ENCODE data around the gene LGR6. TPM values are rescaled to one million over a fixed set of nuclear protein-coding genes. Genes with fewer than 3 reads are reported as not detected.

LGR6 gene
- total RNA-seq, 1 donor from 2014 or later = 0.05 TPM

- no peak for DNase-seq (ENCODE audit: low read depth)
Observed at GRCh38 chr1:202266061-202266765, 72.6 kb downstream of the LGR6 start.

- no peak for DNase-seq (ENCODE audit: low read depth)
Observed at GRCh38 chr1:202268032-202268431, 74.4 kb downstream of the LGR6 start.

GRCh38 chr1:202268817-202269216, 75.2 kb downstream of the LGR6 start:
- no peak for DNase-seq (ENCODE audit: low read depth)

DNA sequence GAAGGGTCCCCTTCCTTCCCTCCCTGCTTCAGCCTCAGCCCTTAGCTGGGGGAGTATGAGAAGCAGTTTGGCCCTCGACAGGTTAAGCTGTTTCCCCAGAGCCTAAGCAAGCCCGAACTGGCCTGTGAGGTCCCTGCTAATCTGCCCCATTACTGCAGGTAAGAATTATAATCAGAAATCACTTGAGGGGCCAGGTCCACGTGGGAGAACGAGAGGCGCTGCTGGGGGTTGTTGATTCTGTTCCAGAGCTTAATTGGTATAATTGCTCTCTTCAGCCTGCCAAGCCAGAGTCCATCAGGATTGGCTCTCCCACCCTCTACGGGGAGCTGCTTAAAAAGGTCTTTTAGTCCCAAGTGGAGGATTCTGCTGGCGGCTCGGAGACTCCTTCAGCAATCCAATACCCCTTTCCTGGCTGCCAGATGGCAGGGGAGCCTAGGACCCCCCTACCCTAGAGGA, 77.3 kb downstream of the LGR6 start:
- DNase-seq (ENCODE audit: low read depth) = no peak

GRCh38 chr1:202272103-202272845, 78.7 kb downstream of the LGR6 start:
- no peak for DNase-seq (ENCODE audit: low read depth)

DNA sequence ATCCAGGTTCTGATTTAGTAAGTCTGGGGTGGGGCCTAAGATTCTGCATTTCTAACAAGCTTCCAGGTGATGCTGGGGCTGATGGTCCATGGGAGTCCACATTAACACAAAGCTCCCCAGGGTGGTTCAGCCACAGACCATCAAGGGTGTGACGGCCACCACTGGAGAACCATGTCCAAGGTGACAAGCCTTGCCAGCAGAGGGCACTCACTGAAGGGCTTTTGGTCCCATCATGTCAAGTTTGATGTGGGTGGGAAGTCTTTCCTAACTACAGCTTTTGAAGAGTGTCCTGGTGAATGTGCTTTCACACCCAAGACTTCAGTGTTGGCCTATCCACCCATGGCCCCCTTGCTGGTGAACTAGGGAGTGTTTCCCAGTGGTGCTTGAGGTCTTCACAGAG, 81.0 kb downstream of the LGR6 start:
- DNase-seq (ENCODE audit: low read depth) = peak; percentile 45

GRCh38 chr1:202275061-202275770, 81.6 kb downstream of the LGR6 start:
- no peak for DNase-seq (ENCODE audit: low read depth)

GRCh38 chr1:202276081-202276715, 82.6 kb downstream of the LGR6 start:
- DNase-seq (ENCODE audit: low read depth) = no peak

DNA sequence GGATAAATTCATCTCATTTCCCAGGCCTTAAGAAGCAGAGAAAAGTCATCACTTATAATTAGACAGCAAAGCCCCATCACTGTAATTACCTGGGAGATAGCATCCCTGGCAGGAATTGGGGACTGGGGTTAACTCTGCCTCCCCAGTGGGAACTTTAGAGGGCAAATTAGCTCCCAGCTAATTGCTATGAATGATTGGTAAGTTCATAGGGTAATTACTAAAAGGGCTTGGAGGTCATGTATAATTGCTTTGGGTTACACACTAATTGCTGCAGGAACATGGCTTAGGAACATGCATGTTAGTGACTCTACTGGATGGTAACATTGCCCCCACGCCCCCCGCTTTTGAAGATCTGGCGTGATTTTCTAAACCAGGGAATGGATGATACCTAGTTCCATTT, 83.3 kb downstream of the LGR6 start:
- DNase-seq (ENCODE audit: low read depth) = no peak

GRCh38 chr1:202278751-202279150, 85.2 kb downstream of the LGR6 start:
- no peak for DNase-seq (ENCODE audit: low read depth)

GRCh38 chr1:202279806-202280205, 86.2 kb downstream of the LGR6 start:
- DNase-seq (ENCODE audit: low read depth) = peak; percentile 36

DNA sequence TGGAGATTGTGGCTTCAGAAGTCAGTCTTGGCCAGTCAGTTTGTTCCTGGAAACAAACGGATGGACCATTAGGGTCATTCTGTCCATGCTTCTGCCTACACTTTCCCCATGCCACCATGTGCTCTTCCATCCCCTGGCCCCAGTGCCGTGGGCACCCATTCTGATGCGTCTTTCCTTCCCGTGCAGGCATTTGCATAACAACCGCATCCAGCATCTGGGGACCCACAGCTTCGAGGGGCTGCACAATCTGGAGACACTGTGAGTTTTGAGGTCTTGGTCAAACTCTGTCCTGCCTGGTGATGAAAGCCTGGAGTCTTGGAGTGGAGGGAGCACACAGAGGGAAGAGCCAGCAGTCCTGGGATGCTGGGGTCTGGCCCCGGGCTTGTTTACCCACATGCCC, 87.0 kb downstream of the LGR6 start:
- no peak for DNase-seq (ENCODE audit: low read depth)

DNA sequence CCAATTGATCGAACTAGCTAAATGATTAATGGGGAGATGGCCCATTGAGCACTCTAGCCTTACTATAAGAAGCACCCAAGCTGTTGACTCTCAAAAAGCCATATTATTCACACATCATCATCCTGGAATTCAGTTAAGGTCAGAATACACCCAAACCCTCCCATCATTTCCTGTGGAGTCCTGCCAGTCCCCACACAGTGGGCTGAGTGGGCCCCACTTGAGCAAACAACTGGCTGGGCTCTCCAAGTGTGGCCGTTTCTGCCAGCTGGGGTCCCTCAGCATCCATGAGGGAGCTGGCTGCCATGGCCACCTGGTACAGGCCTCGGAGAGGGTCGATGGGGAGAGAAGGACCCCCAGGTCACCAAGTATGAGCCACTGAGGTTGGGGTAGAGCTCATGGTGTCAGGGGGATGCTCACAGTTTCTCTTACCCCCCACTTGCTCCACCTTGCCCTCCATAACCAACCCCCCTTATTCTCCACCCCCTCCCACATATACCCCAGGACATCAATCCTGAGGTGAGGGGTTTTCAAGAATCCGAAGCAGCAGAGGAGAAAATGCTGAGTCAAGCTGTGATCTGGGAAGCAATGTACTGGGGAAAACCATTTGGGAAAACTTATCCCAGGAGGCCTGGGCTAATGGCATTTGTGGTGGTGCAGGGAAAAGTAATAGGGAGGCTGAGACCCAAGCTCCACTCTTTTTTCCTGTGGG, 87.9 kb downstream of the LGR6 start:
- DNase-seq (ENCODE audit: low read depth) = peak; percentile 75

- no peak for DNase-seq (ENCODE audit: low read depth)
Observed at GRCh38 chr1:202282025-202282371, 88.4 kb downstream of the LGR6 start.

DNA sequence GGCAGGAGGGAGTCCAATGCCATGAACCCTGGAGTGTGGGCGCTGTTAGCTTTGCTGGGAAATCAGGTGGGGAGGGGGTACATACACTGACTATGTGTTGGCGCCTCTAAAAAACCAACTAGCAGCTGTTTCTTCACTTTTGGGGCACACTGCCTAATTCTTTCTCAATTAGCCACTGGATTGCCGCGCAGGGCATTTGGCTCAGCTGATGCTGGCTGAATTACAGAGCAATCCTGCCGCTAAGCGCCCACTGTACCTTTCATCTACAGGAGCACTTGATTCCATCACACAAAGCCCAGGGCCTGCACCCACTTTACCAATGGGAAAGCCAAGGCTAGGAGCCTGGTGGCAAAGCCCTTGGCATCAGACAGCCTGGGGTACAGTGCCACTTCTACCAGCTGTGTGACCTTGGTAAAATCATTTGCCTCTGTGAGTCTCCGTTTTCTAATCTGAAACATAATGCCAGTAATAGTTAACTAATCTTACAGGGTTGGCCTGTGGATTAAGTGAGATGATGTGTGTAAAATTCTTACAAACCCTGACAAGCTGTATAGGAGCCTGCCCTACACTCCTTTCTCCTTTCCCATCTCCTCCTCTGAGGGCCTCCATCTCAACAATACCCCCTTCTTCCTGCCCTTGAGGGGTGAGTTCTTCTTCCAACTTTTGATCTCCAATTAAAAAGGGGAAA, 89.1 kb downstream of the LGR6 start:
- no peak for DNase-seq (ENCODE audit: low read depth)

DNA sequence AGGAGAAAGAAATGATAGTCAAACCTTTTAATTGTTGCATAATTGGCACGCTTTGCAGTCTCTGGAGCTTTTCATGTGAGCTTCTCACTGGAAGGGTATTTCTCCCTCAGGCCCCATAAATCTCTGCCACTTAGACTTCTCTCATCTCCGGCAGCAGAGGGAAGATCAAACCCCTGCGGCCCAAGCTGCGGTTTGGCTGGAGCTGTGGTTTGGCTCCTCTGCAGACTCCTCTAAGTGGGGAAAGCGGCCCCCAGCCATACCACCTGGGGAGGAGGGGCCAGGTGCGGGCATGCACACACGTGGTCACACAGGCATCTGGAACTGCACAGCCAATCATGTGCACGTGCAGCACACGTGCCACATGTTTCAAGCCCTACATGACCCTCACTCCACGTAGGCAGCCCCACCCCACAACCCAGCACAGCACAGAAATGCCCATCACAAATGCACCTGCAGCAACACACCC, 89.8 kb downstream of the LGR6 start:
- DNase-seq (ENCODE audit: low read depth) = peak; percentile 84

DNA sequence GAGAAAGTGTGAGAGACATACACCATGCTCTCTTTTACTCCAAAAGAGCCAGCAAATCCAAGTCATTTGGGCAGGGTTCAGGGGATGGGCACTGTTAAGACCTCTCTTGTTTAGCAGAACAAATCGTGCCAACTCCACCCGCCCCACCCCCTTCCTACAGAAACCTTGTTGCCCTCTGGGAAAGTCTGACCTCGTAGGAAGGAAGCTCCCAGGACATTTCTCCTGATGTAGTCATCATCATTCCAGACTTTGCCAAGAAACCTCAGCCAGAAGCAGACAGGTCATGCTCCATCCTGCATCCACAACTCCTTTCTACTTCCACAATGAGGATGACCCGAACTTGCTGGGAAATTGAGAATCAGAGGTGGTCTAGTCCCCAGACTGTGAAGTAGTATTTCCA, 90.4 kb downstream of the LGR6 start:
- DNase-seq (ENCODE audit: low read depth) = peak; percentile 86

- DNase-seq (ENCODE audit: low read depth) = no peak
Observed at GRCh38 chr1:202285908-202286307, 92.3 kb downstream of the LGR6 start.

GRCh38 chr1:202286622-202287097, 93.1 kb downstream of the LGR6 start:
- peak; percentile 72 for DNase-seq (ENCODE audit: low read depth)

DNA sequence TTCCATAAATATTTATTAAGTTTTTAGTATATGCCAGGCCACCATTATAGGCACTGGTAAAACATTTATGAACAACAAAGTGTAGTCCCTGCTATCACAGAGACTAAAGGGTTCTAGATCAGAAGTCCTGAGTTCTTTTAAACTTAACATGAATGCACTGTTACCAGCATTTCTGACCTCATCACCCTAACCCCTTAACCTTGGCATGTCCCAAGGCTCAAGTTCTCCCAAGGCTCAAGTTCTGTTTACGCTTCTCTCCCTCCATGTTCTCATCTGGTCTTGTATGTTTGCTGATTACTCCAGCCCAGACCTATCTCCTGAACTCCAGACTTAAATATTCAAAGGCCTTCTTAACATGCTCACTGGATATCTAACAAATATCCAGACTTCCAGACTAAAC, 93.6 kb downstream of the LGR6 start:
- DNase-seq (ENCODE audit: low read depth) = no peak

- DNase-seq (ENCODE audit: low read depth) = no peak
Observed at GRCh38 chr1:202288177-202288576, 94.6 kb downstream of the LGR6 start.

Measured in renal cortical epithelial cell (primary cell).